HEK293 (cell line): ENCODE data around the gene DNAJC4.

Experiments
- CTCF ChIP-seq: fragments of 450-650 bp; formaldehyde crosslinking; IDR thresholded peaks from 2 replicates; pipeline ENCODE4 v1.5.1; 2016; ENCODE audit warnings: missing biosample characterization, missing genetic modification characterization
- KLF7 ChIP-seq: fragments of 450-650 bp; formaldehyde crosslinking; IDR thresholded peaks from 2 replicates; pipeline ENCODE4 v1.5.1; 2016; ENCODE audit warnings: missing biosample characterization, missing genetic modification characterization, borderline replicate concordance
- SETDB1 ChIP-seq: IDR thresholded peaks from one replicate; pipeline ENCODE4 v1.6.1; 2017; ENCODE audit warnings: mild to moderate bottlenecking, low read length, moderate library complexity, mixed read lengths; ENCODE audit not compliant: insufficient read length
- ZBTB49 ChIP-seq: fragments of 450-650 bp; formaldehyde crosslinking; IDR thresholded peaks from 2 replicates; pipeline ENCODE4 v1.5.1; 2016; ENCODE audit warnings: missing biosample characterization, missing genetic modification characterization, low read depth
- ZNF175 ChIP-seq: fragments of 450-650 bp; formaldehyde crosslinking; IDR thresholded peaks from 2 replicates; pipeline ENCODE4 v1.5.1; 2016; ENCODE audit warnings: missing biosample characterization, missing genetic modification characterization
- ZNF274 ChIP-seq, 2 experiments: fragments of 200-500 bp in 1 of 2; fragments of 450-650 bp in 1 of 2; sonication (Bioruptor generic) in 1 of 2; formaldehyde crosslinking in 1 of 2; IDR thresholded peaks; 2 replicates each; pipeline versions ENCODE4 v1.5.1 to v1.6.1; 2014 to 2016; ENCODE audit warnings: borderline replicate concordance in 1 of 2, inconsistent platforms in 1 of 2, low read length in 1 of 2, missing biosample characterization in 1 of 2, missing genetic modification characterization in 1 of 2
- ZNF292 ChIP-seq: fragments of 450-650 bp; formaldehyde crosslinking; IDR thresholded peaks from 2 replicates; pipeline ENCODE4 v1.5.1; 2016; ENCODE audit warnings: low read depth, missing biosample characterization, missing genetic modification characterization, borderline replicate concordance
- ZNF362 ChIP-seq: fragments of 450-650 bp; formaldehyde crosslinking; IDR thresholded peaks from 2 replicates; pipeline ENCODE4 v1.5.1; 2016; ENCODE audit warnings: missing biosample characterization, missing genetic modification characterization
- ZNF37A ChIP-seq: fragments of 450-650 bp; IDR thresholded peaks from 2 replicates; pipeline ENCODE4 v1.5.1; 2018; ENCODE audit warnings: missing biosample characterization, missing genetic modification characterization

- no peak for TF ChIP-seq ZNF175
- no peak for TF ChIP-seq CTCF (tag by site-specific recombination)
- TF ChIP-seq ZNF37A = no peak
- no peak for TF ChIP-seq KLF7 (tag by site-specific recombination)
- TF ChIP-seq ZNF362 (tag by site-specific recombination) = no peak
- no peak for TF ChIP-seq ZBTB49 (tag by site-specific recombination)
- TF ChIP-seq ZNF274 (IDR thresholded peaks at IDR 0.05; ENCODE audit: low read length) = no peak
- no peak for TF ChIP-seq ZNF274 (tag by site-specific recombination; IDR thresholded peaks at IDR 0.05; ENCODE audit: borderline replicate concordance)
- no peak for TF ChIP-seq SETDB1
- no peak for TF ChIP-seq ZNF292 (tag by site-specific recombination)
These were observed 22.7 kb downstream of the DNAJC4 start for GRCh38 chr11:64253043-64253442.
